ENCODE measurements around the gene TBC1D4.

GRCh38 chr13:75308222-75308621 is 173.7 kb downstream of the TBC1D4 start:
- TF ChIP-seq SP1 (IDR thresholded peaks at IDR 0.05), result no peak
- no peak for TF ChIP-seq PKNOX1 (IDR thresholded peaks at IDR 0.05)
- no peak for TF ChIP-seq L3MBTL2 (conservative IDR thresholded peaks at IDR 0.05)
- no peak for TF ChIP-seq ZNF384 (IDR thresholded peaks at IDR 0.05)
- TF ChIP-seq FOXK2 (IDR thresholded peaks at IDR 0.05), result no peak
- TF ChIP-seq NFRKB (IDR thresholded peaks at IDR 0.05), result no peak
- TF ChIP-seq FOXM1 (IDR thresholded peaks at IDR 0.05; ENCODE audit: borderline replicate concordance), result no peak
- TF ChIP-seq TARDBP (IDR thresholded peaks at IDR 0.05), result no peak
- no peak for TF ChIP-seq CTBP1 (IDR thresholded peaks at IDR 0.05; ENCODE audit: borderline replicate concordance)
- TF ChIP-seq ELF4 (IDR thresholded peaks at IDR 0.05), result no peak
- no peak for TF ChIP-seq ARNT (IDR thresholded peaks at IDR 0.05)

All from HEK293T (cell line).